HG03558 (cell line): ENCODE results near the gene PSMB2.

ENCODE experiments used
- ATAC-seq: cut with Tn5 transposase; IDR thresholded peaks from one replicate; pipeline ENCODE4 v1.9.1; 2021; ENCODE audit warnings: moderate number of reproducible peaks; ENCODE audit not compliant: unreplicated experiment; ENCODE audit errors: extremely low read depth

Gene PSMB2

DNA sequence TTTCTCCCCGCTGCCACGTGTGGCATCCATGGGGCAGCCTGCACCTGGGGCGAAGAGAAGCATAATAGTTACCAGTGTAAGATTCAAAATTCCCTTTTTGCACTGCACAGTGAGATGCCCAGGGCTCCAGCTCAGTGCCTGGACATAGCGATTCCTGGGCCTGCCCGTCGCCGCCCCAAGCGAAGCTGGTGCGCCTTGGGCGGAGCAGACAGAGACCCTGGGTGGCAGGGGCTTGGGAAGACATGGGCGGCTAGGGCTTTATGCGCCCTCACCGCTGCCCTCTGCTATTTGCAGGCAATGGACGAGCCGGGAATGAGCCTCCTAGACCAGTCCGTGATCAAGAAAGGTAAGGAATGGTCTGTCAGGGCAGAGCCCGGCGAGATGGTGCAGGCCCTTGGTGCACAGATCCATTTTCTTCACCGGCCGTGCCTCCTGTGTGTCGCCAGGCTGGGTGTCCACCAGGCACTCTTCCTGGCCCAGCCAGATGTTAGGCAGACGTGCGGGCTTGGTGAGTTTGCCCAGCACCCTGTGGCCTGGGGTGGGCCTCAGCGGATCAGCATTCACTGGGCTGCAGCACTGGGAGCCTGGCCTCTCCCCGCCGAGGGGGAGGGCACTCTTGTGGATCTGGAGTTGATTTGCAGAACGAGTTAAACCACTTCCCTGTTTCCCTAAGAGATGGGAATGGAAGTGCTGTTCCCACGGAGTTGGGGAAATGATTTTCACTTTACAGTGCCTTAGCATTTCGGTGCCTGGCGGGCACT is 66.5 kb downstream of the PSMB2 start:
- ATAC-seq: no peak

- ATAC-seq: no peak
These were observed 67.1 kb downstream of the PSMB2 start for GRCh38 chr1:35574125-35574654.

GRCh38 chr1:35573198-35574124 is 67.9 kb downstream of the PSMB2 start, which contains the start of gene TFAP2E:
TFAP2E (plus strand) TSS chr1:35573314; CDS start chr1:35573578, 264 bp downstream.
- no peak for ATAC-seq

DNA sequence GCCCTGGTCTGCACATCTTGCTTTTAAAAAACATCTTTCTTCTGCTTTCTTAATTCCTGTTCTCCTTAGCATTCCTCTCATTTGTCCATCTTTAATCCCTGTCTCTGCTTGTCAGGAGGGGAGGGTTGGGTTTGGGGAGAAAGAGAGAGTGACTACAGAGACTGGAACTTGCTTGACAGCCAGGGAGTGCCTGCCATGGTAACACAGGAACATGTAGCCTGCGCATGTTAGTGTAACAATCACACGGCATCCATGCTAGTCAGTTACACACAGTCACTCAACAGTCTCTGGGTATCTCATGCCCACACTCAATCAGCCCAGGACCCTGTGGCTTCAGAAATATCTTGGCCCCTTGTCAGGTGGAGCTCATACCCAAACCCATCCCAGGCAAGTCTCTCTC is 69.0 kb downstream of the PSMB2 start:
- no peak for ATAC-seq

DNA sequence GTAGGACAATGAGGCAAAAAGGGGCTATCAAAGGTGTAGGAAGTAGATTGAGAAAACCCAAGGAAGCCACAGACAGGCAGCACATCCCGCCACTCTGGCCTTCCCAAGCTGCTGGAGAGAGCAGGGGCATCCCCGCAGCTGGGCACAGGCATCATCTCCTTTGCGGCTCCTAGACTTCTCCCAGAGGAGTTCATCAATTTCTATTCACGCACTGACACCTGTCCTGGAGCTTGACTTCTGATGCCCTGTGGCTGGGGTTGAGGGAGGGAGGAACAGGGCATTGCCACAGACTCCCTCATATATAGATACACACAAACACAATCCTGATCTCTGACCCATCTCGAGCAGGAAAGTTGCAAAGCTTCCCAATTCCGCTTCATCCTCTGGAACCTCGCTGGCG is 70.1 kb downstream of the PSMB2 start:
- ATAC-seq: no peak

- ATAC-seq: no peak
These were observed 70.7 kb downstream of the PSMB2 start for GRCh38 chr1:35570589-35571137.

DNA sequence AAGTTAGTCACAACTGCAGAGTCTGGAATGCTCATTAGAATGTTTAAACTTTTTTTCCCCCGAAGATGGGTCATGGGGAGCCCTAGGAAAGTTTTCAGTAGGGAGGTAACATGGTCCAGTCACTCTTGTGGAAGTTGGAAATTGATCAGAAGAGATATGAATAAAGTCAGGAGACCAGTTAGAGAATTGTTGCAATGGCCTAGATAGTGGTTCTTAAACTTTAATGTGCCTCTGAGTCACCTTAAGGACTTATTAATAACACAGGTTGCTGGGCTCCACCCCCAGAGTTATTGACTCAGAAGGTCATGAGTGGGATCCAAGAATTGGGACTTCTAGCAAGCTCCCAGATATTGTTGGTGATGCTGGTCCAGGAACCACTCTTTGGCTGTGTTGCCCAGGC is 71.4 kb downstream of the PSMB2 start:
- ATAC-seq: no peak

GRCh38 chr1:35568975-35569395 is 72.3 kb downstream of the PSMB2 start:
- no peak for ATAC-seq

- no peak for ATAC-seq
These were observed 73.3 kb downstream of the PSMB2 start for GRCh38 chr1:35567947-35568558.

DNA sequence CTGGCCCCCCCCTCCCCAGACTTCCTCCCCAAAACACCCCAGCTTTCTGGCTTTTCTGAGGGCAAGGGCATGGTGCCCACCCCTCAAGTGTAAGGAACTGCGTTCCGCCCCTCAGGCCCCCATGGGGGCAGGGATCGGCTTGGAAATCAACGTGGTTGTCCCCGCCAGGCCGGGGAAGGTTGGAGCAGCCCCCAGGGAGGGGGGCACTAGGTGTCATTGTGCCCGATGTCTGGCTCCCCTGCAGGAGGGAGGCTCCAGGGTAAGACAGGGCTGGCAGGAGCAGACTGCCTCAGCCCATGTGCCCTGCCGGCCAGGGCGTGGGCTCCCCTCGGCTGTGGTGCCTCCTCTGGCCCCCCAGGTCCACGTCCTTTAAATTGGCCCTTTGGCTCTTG is 75.6 kb downstream of the PSMB2 start:
- no peak for ATAC-seq

GRCh38 chr1:35564884-35565741 is 76.2 kb downstream of the PSMB2 start:
- ATAC-seq: no peak

GRCh38 chr1:35564037-35564883 is 77.1 kb downstream of the PSMB2 start:
- no peak for ATAC-seq

DNA sequence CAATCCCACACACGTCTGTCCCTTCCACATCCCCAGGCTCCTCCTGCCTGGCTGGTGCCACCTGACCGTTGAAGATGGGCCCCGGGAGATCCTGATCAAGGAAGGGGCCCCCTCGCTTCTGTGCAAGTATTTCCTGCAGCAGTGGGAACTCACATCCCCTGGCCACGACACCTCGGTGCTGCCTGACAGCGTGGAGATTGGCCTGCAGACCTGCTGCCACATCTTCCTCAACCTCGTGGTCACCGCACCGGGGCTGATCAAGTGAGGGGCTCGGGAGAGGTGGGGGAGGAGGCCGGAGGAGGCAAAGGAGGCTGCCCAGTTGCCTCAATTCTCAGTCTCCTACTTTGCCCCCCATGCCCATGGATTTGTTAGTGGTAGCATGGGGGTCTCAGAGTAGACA is 78.2 kb downstream of the PSMB2 start:
- no peak for ATAC-seq

DNA sequence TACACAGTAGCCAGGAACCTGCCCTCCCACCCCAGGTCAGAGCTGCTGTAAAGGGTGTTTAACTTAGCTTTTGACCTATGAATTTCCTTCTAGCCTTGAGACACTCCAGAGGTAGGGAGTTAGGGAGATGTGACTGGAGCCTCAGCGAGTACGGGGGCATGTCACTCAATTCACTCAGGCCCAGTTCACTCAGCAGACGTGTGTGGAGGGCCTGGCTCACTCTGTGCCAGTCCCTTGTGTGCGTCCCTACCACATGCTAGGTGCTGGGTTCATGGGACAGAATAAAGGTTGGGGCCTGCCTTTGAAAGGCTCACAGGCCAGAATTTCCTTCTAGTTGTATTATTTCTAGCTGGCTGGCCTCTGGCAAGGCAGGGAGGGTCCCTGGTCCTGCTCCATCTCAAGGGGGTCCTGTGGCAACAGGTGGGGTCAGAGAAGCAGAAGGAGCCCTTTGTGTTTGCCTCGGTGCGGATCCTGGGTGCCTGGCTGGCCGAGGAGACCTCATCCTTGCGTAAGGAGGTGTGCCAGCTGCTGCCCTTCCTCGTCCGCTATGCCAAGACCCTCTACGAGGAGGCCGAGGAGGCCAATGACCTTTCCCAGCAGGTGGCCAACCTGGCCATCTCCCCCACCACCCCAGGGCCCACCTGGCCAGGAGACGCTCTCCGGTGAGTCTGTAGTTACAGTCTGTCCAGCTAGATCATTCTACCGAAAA is 79.2 kb downstream of the PSMB2 start:
- no peak for ATAC-seq

DNA sequence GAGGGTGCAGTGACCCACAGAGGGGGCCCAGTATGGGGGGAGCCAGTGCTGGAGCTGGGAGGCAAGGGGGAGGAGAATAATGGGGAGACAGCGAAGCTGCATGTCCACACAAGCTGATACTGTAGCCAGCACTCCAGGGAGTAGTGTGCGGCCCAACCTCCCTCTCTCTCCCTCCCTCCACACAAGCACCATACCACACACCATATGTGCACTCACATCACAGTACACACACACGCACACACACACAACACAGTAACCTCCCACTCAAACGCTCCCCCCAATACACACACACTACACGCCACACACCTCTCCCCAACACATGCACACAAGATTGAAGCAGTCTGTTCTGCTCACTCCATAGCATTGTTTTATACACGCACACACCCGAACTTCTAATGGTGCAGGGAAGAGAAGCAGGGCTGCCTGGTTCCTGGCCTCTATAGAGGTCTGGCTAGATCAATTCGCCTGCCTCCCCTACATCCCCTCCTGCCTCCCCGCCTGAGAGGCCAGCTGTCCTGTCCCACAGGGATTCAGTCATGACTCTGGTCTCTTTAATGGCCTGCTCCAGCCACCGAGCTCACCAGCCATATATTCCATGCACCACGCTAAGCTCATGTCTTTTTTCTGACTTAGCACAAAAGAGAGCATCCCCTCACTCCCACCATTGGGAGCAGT is 79.9 kb downstream of the PSMB2 start:
- no peak for ATAC-seq

GRCh38 chr1:35560256-35561225 is 80.8 kb downstream of the PSMB2 start:
- ATAC-seq: no peak
